Panc1 (cell line): ENCODE measurements around the gene KAZN. TPM values are rescaled to one million over a fixed set of nuclear protein-coding genes. Genes with fewer than 3 reads are reported as not detected.

Experiments used
- ATAC-seq: fragments of 200-7000 bp; cut with Tn5 transposase; 2 replicates; pipeline ENCODE4 v1.9.1; 2020; ENCODE audit warnings: mild to moderate bottlenecking, moderate library complexity
- BruUV-seq: library from RNA; stranded (reverse); fragments of 400-500 nt; replicated peaks from 2 replicates; lab custom pipeline; 2021; lab: Mats Ljungman, UMichigan
- CTCF ChIA-PET: fragments of 300-600 bp; sonication (Branson Sonifier 250); formaldehyde crosslinking; loops from one replicate; lab custom pipeline; 2022; ENCODE audit warnings: antibody characterized with exemption; lab: Charles Lee
- POLR2A ChIA-PET: fragments of 300-600 bp; sonication (Branson Sonifier 250); formaldehyde crosslinking; loops from one replicate; lab custom pipeline; 2022; ENCODE audit warnings: antibody characterized with exemption; lab: Charles Lee
- DNase-seq: peaks from one replicate; pipeline ENCODE4 v3.0.0-alpha.2; 2010; ENCODE audit warnings: low read depth, low spot score
- H3K27ac ChIP-seq: 2 replicates; pipeline ENCODE4 v1.5.1; 2011; ENCODE audit warnings: mild to moderate bottlenecking, low read length, inconsistent platforms
- H3K27me3 ChIP-seq: fragments of 200-500 bp; sonication (Bioruptor generic); 2 replicates; pipeline ENCODE4 v1.6.0; 2014; ENCODE audit warnings: low read length, inconsistent platforms; ENCODE audit not compliant: control insufficient read depth, insufficient read depth
- H3K36me3 ChIP-seq: fragments of 200-500 bp; sonication (Bioruptor generic); 2 replicates; pipeline ENCODE4 v1.5.1; 2014; ENCODE audit warnings: inconsistent platforms, mild to moderate bottlenecking, low read length, moderate library complexity; ENCODE audit not compliant: control insufficient read depth, insufficient read depth
- H3K4me1 ChIP-seq: 2 replicates; pipeline ENCODE4 v1.5.1; 2011; ENCODE audit warnings: inconsistent platforms, mild to moderate bottlenecking, low read length, moderate library complexity; ENCODE audit not compliant: control insufficient read depth, insufficient read depth
- H3K4me3 ChIP-seq, 2 experiments: 2 replicates each; pipeline ENCODE4 v1.5.1; 2011 to 2012; ENCODE audit warnings: low read depth in 2 of 2, low read length in 2 of 2, mild to moderate bottlenecking in 2 of 2, inconsistent platforms in 1 of 2, moderate library complexity in 1 of 2
- H3K9me3 ChIP-seq: fragments of 200-500 bp; sonication (Bioruptor generic); 2 replicates; pipeline ENCODE4 v1.5.1; 2014; ENCODE audit warnings: low read depth, mild to moderate bottlenecking, inconsistent platforms, low read length, moderate library complexity; ENCODE audit not compliant: control insufficient read depth, insufficient read depth
- CTCF ChIP-seq: fragments of 450-650 bp; IDR thresholded peaks from 2 replicates; pipeline ENCODE4 v1.5.1; 2017; ENCODE audit warnings: mild to moderate bottlenecking
- POLR2AphosphoS5 ChIP-seq: IDR thresholded peaks from 2 replicates; pipeline ENCODE4 v1.6.1; 2012; ENCODE audit warnings: mild to moderate bottlenecking, low read depth, low read length, moderate library complexity
- REST ChIP-seq, 2 experiments: IDR thresholded peaks; 2 replicates each; pipeline ENCODE4 v1.6.1; 2011 to 2012; ENCODE audit warnings: low read depth in 2 of 2, control low read depth in 1 of 2, low read length in 1 of 2, mild to moderate bottlenecking in 1 of 2, moderate library complexity in 1 of 2; ENCODE audit not compliant: insufficient read depth in 1 of 2
- SIN3A ChIP-seq: IDR thresholded peaks from 2 replicates; pipeline ENCODE4 v1.6.1; 2012; ENCODE audit warnings: low read depth, mild to moderate bottlenecking, low read length, moderate library complexity, borderline replicate concordance; ENCODE audit not compliant: insufficient read depth
- TCF7L2 ChIP-seq: IDR thresholded peaks from 2 replicates; pipeline ENCODE4 v1.6.1; 2011; ENCODE audit warnings: mild to moderate bottlenecking, low read depth, low read length, inconsistent platforms
- in situ Hi-C: cut with HindIII; loops from 2 replicates; pipeline ENCODE4 v1.10.0; 2016; ENCODE audit warnings: low sequenced_read_pairs, low pct_unique_long_range_greater_than_20kb
- intact Hi-C: fragments of 100-400 bp; cut with micrococcal nuclease; formaldehyde crosslinking; loops from one replicate; pipeline ENCODE4 v1.10.0; 2022; ENCODE audit not compliant: unreplicated experiment
- total RNA-seq: library from RNA; stranded (reverse); gene quantifications from one replicate; pipeline ENCODE4 v1.2.1, GENCODE V29; 2021; ENCODE audit not compliant: unreplicated experiment

KAZN gene
- total RNA-seq, 1 experiment from 2014 or later = 6.6 TPM

DNA sequence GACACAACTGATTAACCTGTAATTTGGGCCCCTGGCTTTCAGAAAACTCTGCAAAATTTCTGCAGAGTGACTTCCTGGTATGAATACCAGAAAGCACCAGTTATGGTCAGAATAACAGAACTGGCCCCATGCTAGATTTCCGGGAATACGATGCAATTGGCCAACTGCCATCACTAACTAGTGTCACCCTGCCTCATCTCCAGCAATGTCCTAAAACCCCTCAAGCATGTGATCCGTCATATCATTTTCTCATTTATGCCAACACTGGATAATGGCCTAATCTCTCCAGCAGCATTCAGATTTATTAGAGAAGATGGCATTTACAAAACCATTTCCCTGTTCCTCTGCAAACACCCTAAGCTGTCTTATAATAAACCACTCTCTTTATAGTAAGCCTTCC is 15.4 kb downstream of the KAZN start:
- ChIA-PET CTCF (no interaction called here), POLR2A (no interaction called here)
- H3K4me3 ChIP-seq = no peak overlapping the region
- no peaks in the 10 kb centered on the region for H3K9me3 ChIP-seq
- TF ChIP-seq POLR2AphosphoS5 = no peak
- no peaks in the 10 kb centered on the region for H3K4me1 ChIP-seq
- BruUV-seq = no TSS peak
- H3K27ac ChIP-seq = no peak overlapping the region
- no peaks in the 10 kb centered on the region for H3K36me3 ChIP-seq
- ATAC-seq (no peak), DNase-seq (no peak)
- peaks cover 2% of the 10 kb centered on the region for H3K27me3 ChIP-seq
- intact Hi-C loops (no loop called here), in situ Hi-C loops (no loop called here)

DNA sequence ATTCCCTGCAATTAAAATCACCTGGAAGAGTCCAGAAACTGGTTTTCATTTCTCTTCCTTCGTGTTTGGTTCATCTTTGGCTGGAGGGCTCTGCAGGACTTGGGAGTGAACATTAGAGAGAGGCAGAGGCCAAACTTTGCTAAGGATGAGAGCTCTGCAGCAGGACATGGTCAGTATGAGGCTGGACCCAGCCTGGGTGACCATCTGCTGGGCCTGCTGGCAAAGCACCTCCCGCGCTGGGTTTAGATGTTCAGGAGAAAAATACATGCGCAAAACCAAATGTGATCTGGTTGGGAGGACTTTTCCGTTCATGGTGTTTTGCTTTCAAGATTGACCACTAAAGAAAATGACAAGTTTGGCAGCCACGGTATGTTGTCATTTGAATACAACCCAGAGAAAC is 15.9 kb downstream of the KAZN start:
- Histone ChIP-seq H3K9me3 (no peaks in the 10 kb centered on the region), H3K4me1 (no peaks in the 10 kb centered on the region), H3K27ac (no peak overlapping the region), H3K36me3 (no peaks in the 10 kb centered on the region), H3K27me3 (peaks cover 2% of the 10 kb centered on the region), H3K4me3 (no peak overlapping the region)
- ATAC-seq = no peak
- in situ Hi-C loops (no loop called here), intact Hi-C loops (no loop called here)
- ChIA-PET CTCF (no interaction called here), POLR2A (no interaction called here)
- DNase-seq = no peak
- no peak for TF ChIP-seq SIN3A
- TF ChIP-seq POLR2AphosphoS5 = no peak
- TF ChIP-seq CTCF = no peak
- no peak for TF ChIP-seq REST (IDR thresholded peaks at IDR 0.05; ENCODE audit: insufficient read depth in 1 of 2, low read depth in 2 of 2, low read length in 1 of 2)
- no peak for TF ChIP-seq TCF7L2
- no TSS peak for BruUV-seq

GRCh38 chr1:14615549-14616218 is 17.2 kb downstream of the KAZN start:
- no peaks in the 10 kb centered on the region for H3K36me3 ChIP-seq
- intact Hi-C loops = no loop called here
- no peak overlapping the region for H3K4me3 ChIP-seq
- H3K27ac ChIP-seq = no peak overlapping the region
- H3K9me3 ChIP-seq = no peaks in the 10 kb centered on the region
- CTCF ChIA-PET = no interaction called here
- peaks cover 2% of the 10 kb centered on the region for H3K27me3 ChIP-seq
- ATAC-seq (no peak), DNase-seq (no peak)
- BruUV-seq = no TSS peak
- in situ Hi-C loops = no loop called here
- POLR2A ChIA-PET = no interaction called here
- H3K4me1 ChIP-seq = no peaks in the 10 kb centered on the region
- no peak for TF ChIP-seq SIN3A
- TF ChIP-seq REST (IDR thresholded peaks at IDR 0.05; ENCODE audit: insufficient read depth in 1 of 2, low read depth in 2 of 2, low read length in 1 of 2) = no peak
- TF ChIP-seq CTCF = no peak
- no peak for TF ChIP-seq POLR2AphosphoS5
- TF ChIP-seq TCF7L2 = no peak
